Measurements from ENCODE around the gene TECTB.
A peak's percentile ranks its signal among the peaks of the same experiment; 100 is the strongest.

TECTB gene

DNA sequence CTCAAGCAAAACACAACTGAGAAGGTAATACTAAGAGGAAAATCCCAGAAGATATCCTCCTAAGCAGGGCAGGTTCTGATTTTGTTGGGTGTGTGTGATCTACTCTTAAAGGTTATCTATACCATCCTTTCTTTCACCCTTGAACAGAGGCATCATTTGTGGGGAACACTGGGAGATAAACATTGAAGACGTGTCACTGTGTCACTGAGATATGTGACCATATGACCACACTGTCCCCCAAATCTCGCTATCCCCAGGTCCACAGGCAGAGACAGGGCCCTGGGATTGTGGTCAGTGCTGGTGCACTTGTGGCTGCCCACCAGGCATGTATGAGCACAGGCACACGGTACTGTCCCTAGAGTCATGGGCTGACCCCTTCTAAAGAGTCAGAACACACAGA, 30.0 kb downstream of the TECTB start:
- DNase-seq: no peak

DNA sequence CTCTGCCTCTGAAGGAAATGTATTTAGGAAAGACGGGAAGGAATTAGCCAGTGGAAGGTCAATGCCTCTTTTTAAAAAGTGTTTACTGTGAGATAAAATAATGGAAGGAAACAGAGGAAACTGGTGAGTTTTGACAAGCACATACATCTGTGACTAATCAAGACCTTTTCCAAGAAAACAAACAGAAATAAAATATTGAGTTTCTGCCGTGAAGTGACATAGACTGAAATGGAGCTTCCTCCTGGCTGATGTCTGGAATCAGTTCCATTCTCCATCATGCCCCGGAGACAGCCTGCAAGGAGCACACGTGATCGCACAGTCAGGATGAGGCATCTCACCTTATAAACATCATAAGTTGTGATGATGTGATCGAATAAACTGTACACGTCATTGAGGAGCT, 30.7 kb downstream of the TECTB start:
- no peak for DNase-seq

DNA sequence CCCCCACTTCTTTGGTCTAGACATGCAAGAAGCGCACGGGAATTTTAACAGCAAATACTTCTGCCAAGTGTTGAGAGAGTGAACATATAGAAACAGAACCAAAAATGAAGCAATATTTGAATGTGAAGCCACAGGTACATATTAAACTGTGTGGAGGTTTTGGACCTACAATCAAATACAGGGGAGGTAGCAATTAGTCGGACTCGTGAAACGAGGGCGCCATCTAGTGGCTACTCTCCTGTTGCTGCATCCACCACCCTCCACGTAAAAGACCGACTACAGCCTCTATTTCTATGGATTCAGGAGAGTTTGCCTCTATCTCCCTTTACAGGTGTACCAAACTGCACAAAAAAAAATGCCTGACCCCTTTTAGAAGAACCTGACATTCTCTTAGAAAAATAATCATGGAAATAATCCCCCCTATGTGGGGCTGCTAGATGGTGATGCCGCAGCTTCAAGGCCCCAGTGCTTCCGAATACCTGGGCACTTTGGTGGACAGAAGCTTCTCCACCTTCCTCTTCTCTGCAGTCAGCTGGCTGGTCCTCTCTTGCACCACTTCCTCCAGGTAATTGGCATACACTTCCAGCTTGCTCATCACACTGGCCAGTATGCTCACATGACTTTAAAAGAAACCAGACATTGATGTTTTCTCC, 31.7 kb downstream of the TECTB start:
- DNase-seq: peak; percentile 69

DNA sequence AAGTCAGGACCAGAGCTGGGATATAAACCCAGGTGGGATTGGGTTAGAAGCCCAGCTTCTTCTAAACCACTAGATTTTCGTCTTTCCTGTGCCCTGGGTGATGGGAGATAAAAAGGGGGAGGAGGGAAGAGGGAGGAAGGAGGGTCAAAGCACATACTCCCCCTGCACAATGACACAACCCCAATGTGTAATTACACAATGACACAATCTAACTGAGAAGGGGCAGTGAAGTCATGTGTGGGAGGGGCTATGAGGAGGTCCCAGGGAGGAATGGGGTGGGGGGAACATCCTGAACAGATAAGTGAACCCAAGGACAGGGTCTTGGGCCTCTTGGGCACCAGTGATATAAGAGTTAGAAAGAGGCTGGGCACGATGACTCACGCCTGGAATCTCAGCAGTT, 44.5 kb downstream of the TECTB start:
- DNase-seq: no peak

DNA sequence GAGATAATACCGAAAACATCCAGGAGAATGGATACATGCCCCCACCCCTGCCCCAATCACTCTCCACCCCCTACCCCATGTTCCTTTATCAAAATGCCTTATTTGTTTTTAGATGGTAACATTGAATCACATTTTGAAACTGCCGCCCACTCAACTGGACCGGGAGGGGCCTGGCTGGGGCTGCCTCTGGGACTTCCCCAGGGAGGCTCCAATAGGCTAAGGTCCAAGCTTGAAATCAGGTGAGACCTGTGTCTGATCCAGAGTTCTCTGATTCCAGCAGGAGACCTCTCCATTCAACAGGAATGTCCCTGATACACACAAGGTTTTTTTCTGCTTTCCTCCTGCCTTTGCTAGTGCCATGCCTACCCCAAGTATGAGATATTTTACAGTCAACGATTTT, 47.0 kb downstream of the TECTB start:
- no peak for DNase-seq

DNA sequence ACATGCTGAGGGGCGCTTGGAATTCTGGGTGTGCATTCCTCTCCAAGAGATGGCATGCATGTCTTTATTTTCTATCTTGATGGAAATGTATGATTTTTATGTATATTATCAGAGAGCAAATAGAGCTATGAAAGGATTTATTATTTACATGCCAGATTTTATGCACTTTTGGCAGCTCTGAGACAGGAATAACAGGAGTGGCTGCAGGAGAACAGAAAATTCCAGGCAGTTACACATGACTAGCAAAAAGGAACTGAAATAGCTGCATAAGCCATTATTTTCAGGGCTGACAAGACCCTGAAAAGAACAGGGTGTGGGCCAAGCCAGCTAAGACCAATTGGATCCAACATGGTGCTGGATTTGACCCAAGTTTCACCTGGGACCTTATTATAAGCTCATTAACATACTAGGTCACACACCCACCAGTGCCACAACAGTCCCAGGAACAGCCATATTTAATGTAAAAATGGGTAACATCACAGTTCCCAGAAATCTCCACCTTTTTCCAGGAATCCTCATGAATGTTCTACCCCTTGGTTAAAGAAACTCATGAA, 47.5 kb downstream of the TECTB start:
- no peak for DNase-seq

DNA sequence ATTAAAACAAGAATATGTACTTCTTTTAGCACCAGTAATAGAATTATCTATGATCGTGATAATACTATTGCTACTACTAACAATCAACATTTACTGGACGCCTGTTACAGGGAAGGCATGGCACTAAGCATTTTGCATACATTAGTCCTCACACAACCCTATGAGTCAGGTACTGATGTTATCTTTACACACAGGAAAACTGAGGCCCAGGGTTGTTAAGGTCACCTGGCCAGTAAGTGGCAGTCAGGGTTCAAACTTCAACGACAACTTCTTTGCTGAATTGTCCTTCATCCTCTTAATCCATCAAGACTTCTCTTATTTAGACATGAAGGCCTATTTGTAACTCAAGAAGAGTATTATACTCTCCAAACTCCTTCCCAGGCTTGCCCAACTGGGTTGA, 48.8 kb downstream of the TECTB start:
- DNase-seq: no peak

DNA sequence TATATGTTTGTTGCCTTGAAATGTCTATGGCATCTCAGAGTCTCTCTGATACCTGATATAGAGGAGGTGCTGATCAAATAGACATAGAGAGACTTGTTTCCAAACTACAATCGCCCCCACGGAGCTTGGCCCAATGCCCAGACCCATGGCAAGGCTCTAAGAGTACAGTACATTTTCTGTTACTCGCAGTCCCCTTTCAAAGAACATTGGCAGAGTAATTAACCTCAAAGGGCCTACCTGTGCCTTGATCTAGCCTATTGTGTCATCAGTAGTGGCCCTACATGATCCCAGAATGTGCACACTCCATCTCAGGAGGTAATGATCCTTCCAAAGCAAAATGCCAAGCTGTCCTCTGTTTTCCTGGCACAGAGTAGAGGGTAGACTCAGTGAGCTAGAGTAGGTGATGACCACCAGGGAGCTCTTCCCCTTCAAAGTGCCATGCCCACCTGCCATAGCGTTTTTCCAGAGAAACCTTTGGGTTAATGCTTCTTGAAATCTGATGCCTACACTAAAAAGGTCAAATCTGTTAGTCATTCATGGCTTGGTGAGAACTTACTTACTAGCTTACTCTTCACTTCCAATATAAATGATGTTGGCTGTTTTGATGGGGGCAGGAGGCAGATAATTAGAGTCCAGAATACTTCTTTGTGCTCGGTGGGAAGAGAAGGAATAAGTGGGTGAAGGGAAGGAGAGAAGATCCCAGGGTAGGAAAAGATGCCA, 49.5 kb downstream of the TECTB start:
- no peak for DNase-seq

DNA sequence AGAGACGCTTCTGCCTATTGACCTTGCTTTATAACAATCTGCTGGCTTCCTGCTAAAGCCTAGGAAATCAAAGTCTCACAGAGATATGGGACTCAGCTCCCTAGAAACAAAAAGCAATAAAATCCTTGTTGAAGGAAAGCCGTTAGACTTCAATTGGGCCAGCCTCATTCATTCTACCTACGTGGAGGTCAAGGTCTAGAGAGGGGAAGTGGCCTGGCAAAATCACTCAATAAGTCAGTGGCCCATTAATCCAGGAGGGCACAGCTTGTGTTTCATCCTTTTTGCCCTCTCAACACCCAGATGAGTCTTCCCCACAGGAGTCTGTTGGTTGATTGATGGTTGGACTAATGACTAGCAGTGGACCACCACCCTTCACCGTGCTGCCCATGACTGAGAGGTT, 50.3 kb downstream of the TECTB start:
- DNase-seq: no peak

DNA sequence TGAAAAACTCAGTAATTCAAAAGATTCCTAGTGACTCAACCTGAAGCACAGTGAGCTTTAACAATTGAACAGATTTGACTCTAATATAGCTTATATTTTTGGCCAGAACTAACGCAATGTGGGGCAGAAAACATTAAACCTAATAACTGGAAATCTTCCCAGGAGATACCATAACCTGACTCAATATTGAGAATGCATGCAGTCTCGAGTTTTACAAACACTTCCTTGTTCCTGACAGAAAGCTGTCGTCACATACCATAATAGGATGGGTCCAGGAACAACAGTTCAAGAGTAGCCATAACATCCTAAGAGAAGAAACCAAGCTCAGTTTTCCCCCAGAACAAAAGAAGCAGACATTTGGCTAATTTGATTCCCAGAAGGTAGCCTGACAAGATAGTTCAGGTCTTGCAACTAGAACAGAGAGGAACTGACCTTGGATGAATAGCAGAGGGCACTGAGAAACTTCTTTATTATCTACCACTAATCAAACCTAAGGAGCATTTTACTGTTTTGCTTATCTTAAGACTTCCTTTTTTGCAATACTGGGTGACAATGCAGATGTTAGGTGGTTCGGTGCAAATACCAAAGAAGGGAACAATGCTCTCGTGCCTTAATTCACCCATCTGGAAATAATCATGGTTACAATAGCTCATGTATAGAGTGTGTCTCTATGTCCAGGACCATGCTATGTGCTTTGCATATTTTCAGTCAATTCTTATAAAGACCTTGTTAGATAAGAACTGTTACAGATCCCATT, 52.1 kb downstream of the TECTB start:
- DNase-seq: no peak

DNA sequence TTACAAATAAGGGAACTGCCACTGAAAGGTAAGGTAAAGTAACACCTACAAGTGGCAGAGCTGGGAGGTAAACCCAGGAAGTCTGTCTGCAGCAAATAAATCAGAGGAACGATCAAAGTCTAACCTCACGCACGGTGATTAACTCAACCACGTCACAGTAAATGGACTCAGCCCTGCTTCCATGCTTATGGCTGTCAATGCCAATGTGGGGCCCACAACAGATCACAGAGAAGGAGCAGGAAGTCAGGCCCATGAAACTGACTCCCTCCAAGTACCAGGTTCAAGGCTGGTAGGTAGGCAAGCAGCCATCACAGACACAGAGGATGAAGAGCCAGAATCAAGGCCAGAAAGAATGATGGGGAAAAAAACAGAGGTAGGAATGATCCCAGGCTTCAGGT, 52.7 kb downstream of the TECTB start:
- no peak for DNase-seq

DNA sequence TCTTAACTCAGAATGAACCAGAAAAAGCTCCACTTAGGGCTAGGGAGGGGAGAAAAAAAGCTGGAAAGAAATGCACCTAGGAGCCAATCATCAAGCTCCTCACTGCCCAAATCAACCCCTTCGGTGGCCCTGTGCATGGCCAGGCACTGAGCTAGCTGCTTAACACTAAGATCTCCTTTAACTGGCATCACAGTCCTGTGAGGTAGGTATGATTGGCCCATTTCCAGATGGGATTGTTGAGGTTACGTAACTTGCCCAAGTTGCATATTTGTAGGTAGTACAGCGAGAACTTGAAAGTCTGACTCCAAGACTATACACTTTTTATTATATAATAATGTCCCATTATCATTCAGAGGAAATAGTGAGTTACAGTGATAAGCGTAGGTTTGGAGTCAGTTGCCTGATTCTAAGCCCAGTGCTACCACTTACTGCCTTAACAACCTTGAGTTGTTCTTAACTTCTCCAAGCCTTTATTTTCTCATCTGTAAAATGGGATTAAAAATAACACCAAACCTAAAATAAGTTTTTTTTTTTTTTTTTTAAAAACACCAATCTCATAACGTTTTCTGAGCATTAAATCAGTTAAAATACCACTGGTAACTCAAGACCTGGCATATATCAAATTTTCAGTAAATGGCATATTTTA, 53.5 kb downstream of the TECTB start:
- no peak for DNase-seq

DNA sequence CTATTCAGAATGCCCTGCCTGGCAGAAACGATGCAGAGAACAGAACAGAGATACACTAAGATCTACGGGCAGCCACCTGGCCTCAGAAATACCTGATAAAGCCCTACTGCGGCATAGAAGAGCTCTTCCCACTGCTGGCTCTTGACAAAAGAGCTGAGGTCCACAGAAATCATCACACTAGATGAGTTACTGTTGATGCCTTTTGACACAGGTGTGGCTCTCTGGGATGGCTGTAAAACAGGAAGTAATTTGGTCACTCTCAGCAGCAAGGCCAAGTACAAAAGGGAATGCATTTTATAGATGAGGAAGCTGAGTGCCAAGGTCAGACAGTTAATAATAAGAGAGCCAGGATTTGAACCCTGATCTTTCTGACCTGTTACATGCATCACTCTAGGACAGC, 55.8 kb downstream of the TECTB start:
- DNase-seq: no peak

DNA sequence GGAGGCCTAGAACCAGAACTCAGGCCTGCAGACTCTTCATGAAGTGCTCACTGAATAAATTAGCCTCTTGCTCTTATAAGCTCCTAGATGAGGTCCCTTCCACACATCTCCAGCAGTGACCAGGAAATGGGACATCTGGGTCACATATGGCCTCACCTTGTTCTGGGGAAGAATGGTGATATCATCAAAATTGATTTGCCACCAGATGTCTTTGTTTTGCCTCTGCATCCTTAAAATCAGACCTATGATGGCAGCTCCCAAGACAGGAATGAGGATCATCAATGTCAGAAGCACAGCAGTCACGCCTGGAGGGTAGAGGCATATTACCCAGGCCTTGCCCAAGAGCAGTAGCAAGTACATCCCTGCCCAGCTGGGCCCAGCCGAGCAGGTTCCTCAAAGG, 57.4 kb downstream of the TECTB start:
- DNase-seq: no peak

DNA sequence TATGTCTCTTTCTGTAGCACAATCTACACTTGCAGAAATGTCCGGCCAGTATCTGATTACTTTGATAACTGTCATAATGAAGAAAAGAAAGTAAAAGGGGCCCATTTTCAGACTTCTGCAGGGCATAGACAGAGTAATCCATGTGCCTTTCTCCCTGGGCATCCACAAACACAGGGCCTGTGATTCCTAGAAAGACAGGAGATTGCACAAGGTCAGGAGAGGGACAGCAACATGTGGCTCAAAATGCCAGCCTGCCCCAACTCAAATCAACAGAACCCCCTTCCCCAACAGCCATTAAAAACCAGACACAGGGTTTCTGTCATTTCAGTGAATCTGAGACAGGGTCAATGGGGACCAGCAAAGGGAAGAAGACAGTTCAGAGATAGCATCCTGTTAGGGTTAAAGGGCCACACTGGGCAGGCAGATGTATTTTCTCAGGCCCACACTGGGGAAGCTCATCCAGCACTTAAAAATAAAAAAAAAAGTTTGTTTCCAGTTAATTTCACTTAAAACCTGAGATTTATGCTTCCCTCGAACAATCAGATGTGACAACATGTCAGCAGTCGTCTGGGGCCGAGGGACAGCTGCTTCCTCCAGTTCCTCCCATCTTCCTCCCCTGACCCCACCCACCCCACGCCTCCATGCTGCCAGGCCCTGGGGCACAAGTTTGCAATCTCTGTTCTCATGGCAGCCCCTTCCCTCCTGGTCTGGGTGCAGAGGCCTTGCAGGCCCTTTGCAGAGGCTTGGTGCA, 60.0 kb downstream of the TECTB start:
- no peak for DNase-seq

DNA sequence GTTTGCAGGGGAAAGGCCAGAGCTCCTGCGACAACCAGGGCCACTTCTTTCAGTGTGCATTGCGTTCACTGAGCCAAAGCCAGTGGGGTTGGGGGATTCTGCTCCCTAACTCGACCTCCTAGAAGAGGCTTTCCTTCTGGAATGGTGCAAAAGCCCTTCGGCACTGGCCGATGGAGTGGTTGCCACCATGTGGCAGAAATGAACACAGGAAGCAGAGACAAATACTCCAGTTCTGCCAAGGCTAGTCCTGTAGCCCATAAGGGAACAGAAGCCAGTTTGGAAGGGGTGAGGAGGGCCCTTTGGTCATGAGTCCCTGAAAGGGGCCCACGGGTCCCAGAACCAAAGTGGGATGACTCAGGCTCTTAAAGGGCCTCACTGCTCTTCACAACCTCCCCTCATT, 61.1 kb downstream of the TECTB start:
- no peak for DNase-seq

DNA sequence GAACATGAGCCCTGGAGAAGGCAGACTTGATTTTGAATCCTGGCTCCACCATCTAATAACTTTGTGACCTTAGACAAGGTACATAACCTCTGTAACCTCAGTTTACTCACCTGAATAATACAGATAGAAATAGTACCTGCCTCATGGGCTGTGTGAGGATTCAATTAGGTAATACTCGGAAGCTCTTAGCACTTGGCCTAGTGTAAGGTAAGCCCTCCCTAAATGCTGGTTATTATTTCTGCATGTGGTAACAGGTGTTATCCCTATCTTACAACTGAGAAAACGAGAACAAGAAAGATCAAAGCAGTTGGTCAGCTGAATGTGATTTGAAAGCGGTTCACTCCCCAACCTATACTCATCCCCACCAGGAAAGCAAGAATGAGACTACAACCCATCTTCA, 62.0 kb downstream of the TECTB start:
- no peak for DNase-seq

DNA sequence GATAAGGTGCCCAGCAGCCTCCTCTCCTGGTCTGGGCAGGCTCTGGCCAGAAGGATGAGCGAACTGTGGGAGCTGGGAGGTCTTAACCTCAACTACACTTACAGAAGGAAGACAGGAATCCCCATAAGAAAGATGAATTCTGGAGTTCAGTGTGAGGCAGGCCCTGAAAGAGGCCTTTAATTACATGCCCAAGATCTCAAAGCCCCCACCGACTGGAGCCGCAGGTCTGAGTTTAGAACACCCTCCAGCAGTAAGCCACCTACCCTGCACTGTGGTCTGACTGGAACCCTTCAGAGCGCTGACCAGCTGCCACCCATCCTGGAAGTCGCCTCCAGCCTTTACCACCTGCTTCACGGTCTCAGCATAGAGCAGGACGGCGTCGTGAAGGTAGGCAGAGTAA, 62.5 kb downstream of the TECTB start:
- DNase-seq: no peak

DNA sequence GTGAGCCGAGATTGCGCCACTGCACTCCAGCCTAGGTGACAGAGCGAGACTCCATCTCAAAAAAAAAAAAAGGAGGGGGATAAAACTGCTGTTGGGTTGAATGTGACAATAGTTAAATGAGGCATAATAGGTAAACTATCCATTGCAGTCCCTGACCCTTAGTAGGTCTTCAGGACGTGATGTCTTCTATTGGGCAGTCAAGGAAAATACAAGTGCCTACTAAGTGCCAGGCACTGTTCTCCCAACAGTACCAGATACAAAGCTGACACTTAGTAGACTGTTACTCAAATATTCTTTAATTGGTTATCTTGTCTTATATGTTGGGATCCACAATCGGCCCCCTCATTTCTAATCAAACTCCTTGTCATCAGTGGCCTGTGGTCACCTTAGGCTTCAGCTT, 63.6 kb downstream of the TECTB start:
- DNase-seq: no peak

DNA sequence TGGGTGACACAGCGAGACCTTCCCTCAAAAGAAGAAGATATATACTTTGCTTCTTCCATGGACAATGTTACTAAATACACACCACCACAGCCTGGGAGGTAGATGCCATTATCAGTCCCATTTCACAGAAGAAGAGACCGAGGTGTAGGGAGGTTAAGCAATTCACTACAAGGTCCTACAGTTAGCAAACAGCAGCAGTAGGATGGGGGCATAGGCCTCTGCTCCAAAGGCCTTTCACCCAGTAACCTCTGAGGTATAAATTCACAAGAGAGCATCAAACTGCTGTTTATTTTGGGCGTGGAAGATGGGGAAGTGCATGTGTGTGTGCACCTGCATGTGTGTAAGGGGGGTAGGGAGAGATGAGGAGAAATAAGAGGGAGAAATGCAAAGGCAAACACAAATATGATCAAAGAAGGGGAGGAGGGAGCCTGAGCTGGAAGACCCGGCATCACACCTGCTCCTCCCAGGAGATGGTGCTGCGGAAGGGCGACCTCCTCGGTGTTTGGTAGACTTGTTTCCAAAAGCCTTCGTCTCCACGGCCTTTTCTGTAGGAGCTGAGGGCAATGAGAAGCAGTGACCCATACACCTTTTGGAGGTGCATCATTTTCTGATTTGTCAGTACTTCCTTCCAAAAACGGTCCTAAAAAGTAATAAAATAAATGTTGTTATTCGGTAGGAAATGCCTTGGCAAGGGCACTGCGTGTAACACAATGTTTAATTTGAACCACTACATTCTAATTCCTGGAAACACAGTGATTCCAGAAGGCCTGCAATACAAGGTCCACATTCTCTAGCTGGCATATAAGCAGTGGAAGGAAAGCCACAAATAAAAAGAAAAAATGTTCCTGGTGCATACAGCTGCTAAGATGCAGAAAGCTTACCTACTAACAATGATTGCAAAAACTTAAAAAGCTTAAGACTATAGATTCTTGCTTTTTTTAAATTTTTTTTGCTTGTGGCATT, 64.8 kb downstream of the TECTB start:
- DNase-seq: no peak

DNA sequence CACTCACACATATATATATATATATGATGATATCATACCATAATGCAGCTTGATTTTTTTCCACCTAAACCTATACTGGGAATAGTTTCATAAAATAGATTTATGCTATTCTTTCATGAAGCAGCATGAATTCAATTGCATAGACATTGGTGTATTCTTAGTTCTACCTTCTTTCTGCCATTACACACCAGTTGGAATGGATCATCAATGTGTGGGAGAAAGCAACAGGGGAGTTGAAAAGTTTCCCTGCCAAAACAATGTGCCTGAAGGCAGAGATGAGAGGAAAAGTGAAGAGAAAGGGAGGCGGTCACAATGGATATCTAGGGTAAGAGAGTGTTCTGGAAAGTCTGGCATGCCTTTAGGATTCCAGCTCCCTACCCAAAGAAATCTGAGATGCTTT, 65.6 kb downstream of the TECTB start:
- DNase-seq: no peak
